ENCODE data around the gene MAPK8.

The MAPK8 gene

GRCh38 chr10:48447356-48448215 is 141.1 kb downstream of the MAPK8 start:
- DNase-seq (ENCODE audit: low read depth, low spot score) = no peak

- no peak for DNase-seq (ENCODE audit: low read depth, low spot score)
Measured at GRCh38 chr10:48448796-48449195, 142.3 kb downstream of the MAPK8 start.

- DNase-seq (ENCODE audit: low read depth, low spot score) = no peak
Measured at GRCh38 chr10:48449501-48450232, 143.2 kb downstream of the MAPK8 start.

GRCh38 chr10:48450233-48450740 is 143.8 kb downstream of the MAPK8 start:
- DNase-seq (ENCODE audit: low read depth, low spot score) = no peak

GRCh38 chr10:48450741-48451466 is 144.4 kb downstream of the MAPK8 start:
- DNase-seq (ENCODE audit: low read depth, low spot score) = no peak

GRCh38 chr10:48451969-48452878 is 145.7 kb downstream of the MAPK8 start:
- DNase-seq (ENCODE audit: low read depth, low spot score) = no peak

GRCh38 chr10:48452879-48453412 is 146.5 kb downstream of the MAPK8 start:
- no peak for DNase-seq (ENCODE audit: low read depth, low spot score)

GRCh38 chr10:48453451-48454301 is 147.2 kb downstream of the MAPK8 start:
- no peak for DNase-seq (ENCODE audit: low read depth, low spot score)

- no peak for DNase-seq (ENCODE audit: low read depth, low spot score)
Measured at GRCh38 chr10:48454302-48455054, 148.0 kb downstream of the MAPK8 start.

GRCh38 chr10:48455055-48455391 is 148.5 kb downstream of the MAPK8 start:
- DNase-seq (ENCODE audit: low read depth, low spot score) = no peak

GRCh38 chr10:48455392-48456151 is 149.1 kb downstream of the MAPK8 start:
- no peak for DNase-seq (ENCODE audit: low read depth, low spot score)

- no peak for DNase-seq (ENCODE audit: low read depth, low spot score)
Measured at GRCh38 chr10:48456361-48456804, 149.9 kb downstream of the MAPK8 start.

- DNase-seq (ENCODE audit: low read depth, low spot score) = no peak
Measured at GRCh38 chr10:48456808-48457761, 150.6 kb downstream of the MAPK8 start.

- no peak for DNase-seq (ENCODE audit: low read depth, low spot score)
Measured at GRCh38 chr10:48457949-48458661, 151.6 kb downstream of the MAPK8 start.

GRCh38 chr10:48458662-48459048 is 152.2 kb downstream of the MAPK8 start:
- no peak for DNase-seq (ENCODE audit: low read depth, low spot score)
